Measurements from ENCODE around the gene VCAN.
"Not testable (repeated sequence)": the region's sequence is repeated elsewhere in the genome, so short reads cannot be mapped to it uniquely, and the experiment has no call there.

Gene VCAN

DNA sequence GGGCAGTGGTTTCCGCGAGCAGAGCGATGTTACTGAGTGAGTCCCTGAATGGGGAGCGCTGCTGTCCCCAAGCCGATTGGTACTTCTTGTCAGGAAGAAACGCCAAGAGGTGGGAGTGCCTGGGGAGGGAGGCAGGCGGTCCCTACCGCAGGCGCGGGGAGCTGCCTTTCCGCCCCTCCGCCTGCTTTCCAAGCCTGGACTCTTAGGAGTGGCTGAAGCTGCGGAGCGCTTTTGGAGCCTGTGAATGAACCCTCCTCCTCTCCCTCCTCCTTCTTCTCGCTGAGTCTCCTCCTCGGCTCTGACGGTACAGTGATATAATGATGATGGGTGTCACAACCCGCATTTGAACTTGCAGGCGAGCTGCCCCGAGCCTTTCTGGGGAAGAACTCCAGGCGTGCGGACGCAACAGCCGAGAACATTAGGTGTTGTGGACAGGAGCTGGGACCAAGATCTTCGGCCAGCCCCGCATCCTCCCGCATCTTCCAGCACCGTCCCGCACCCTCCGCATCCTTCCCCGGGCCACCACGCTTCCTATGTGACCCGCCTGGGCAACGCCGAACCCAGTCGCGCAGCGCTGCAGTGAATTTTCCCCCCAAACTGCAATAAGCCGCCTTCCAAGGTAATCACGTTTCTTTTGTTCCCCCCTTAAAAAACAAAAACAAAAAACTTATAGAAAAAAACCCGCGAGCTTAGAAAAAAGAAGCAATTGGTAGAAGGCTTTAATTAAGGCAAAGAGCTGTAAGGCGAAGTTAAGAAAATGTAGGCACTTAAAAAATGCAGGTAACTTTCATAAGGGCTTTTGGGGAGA, at the start of gene VCAN:
Gene VCAN (plus strand): TSS at position 340 of the 808 bp plus-strand sequence. CDS start 11,775 bp downstream, outside the sequence.
- TF ChIP-seq POLR2A (IDR thresholded peaks at IDR 0.05; ENCODE audit: low read length) = no peak
- TF ChIP-seq GATA1 (IDR thresholded peaks at IDR 0.05; ENCODE audit: low read depth, low read length) = no peak
- peak in 1 of 2 experiments; percentile 15 for DNase-seq

- TF ChIP-seq GATA1 (IDR thresholded peaks at IDR 0.05; ENCODE audit: low read depth, low read length) (no peak), POLR2A (IDR thresholded peaks at IDR 0.05; ENCODE audit: low read length) (no peak)
- no peak for DNase-seq
These were observed 49.3 kb upstream of the VCAN start for GRCh38 chr5:83422284-83422683.

GRCh38 chr5:83426855-83427254, 44.7 kb upstream of the VCAN start:
- TF ChIP-seq POLR2A (IDR thresholded peaks at IDR 0.05; ENCODE audit: low read length) (no peak), GATA1 (IDR thresholded peaks at IDR 0.05; ENCODE audit: low read depth, low read length) (no peak)
- no peak for DNase-seq

DNA sequence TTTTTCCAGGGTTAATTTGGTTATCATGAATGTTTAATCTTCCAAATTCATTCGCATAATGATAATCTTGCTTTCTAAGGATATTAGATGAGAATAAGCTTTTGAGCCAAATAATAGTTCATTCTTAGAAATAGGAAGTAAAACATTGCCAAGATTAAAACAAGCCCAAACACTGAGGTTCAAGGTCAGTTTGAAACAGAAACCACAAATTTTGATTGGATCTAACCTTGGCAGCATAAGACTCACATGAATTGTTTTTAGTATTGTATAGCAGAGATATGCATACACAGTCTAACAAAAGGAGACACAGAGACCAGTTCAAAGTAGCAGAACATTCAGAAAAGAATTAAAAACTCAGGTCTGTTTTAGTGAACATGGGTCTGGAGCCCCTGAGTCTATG, 43.4 kb upstream of the VCAN start:
- TF ChIP-seq GATA1 (IDR thresholded peaks at IDR 0.05; ENCODE audit: low read depth, low read length) (no peak), POLR2A (IDR thresholded peaks at IDR 0.05; ENCODE audit: low read length) (no peak)
- no peak for DNase-seq

DNA sequence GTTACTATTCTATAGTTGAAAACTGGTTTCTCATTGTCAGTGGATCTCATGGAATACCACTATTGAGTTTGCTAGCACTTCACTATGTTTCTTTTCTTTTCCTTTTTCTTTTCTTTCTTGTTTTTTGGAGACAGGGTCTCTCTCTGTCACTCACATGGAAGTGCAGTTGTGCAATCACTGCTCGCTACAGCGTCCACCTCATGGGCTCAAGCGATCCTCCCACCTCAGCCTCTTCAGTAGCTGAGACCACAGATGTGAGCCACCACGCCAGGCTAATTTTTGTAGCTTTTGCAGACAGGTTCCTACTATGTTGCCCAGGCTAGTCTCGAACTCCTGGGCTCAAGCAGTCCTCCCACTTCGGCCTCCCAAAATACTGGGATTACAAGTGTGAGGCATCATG, 42.7 kb upstream of the VCAN start:
- TF ChIP-seq GATA1 (IDR thresholded peaks at IDR 0.05; ENCODE audit: low read depth, low read length) (no peak), POLR2A (IDR thresholded peaks at IDR 0.05; ENCODE audit: low read length) (no peak)
- no peak for DNase-seq

GRCh38 chr5:83430130-83431010, 41.2 kb upstream of the VCAN start:
- TF ChIP-seq GATA1 (IDR thresholded peaks at IDR 0.05; ENCODE audit: low read depth, low read length) = no peak
- TF ChIP-seq POLR2A (IDR thresholded peaks at IDR 0.05; ENCODE audit: low read length) = no peak
- peak; percentile 68 to 74 for DNase-seq

- DNase-seq = no peak
- no peak for TF ChIP-seq GATA1 (IDR thresholded peaks at IDR 0.05; ENCODE audit: low read depth, low read length)
- TF ChIP-seq POLR2A (IDR thresholded peaks at IDR 0.05; ENCODE audit: low read length) = no peak
These were observed 37.7 kb upstream of the VCAN start for GRCh38 chr5:83433891-83434290.

DNA sequence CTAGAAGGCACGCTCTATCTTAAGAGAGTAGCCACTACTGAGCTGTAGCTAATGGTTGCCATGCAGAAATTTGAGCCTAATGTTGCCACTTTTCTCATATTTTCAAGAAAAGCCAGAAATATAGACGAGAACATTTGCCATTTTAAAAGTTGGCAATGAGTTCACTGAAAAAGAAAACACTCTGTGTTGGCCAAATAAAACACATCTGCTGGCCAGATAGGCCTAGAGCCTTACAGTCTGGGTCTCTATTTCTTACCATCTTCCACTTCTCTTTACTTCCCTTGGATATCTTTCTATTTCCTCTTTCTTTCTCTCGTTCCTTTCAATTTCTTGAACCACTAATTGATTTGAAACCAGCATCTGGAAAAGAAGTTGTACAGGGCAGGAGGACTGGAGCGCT, 36.6 kb upstream of the VCAN start:
- no peak for TF ChIP-seq POLR2A (IDR thresholded peaks at IDR 0.05; ENCODE audit: low read length)
- TF ChIP-seq GATA1 (IDR thresholded peaks at IDR 0.05; ENCODE audit: low read depth, low read length) = no peak
- no peak for DNase-seq

DNA sequence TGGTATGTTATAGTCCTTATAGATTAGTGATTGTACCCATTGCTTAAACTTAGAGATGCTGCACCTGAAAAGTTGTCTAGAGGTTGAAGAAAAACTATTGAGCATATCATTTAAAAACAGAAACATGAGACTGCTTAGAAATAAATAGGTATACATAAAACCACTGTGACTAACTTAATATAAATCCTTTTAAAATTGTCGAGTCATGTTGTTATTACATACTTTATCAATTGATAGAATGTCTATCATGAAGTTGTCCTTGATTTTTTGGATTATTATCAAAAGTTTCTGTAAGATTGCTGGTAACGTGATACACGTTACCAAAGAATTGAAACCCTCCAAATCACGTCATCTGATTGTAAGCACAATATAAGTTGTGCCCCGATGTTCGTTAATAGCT, 35.3 kb upstream of the VCAN start:
- no peak for DNase-seq
- TF ChIP-seq POLR2A (IDR thresholded peaks at IDR 0.05; ENCODE audit: low read length) (no peak), GATA1 (IDR thresholded peaks at IDR 0.05; ENCODE audit: low read depth, low read length) (no peak)

- DNase-seq = not testable (repeated sequence)
These were observed 33.8 kb upstream of the VCAN start for GRCh38 chr5:83437697-83438096.

DNA sequence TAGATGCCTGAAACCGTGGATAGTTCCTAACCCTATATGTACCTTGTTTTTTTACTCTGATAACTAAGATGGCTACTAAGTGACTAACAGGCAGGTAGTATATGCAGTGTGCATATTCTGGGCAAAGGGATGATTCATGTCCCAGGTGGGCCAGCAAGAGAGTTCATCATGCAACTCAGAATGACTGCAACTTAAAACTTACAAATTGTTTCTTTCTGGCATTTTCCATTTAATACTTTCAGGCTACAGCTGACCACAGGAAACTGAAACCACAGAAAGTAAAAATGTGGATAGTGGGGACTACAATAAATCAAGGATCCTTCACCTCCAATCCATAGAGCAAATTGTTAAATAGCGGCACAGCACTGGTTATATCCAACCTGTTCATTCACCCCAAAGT, 30.7 kb upstream of the VCAN start:
- no peak for DNase-seq
- no peak for TF ChIP-seq POLR2A (IDR thresholded peaks at IDR 0.05; ENCODE audit: low read length)
- no peak for TF ChIP-seq GATA1 (IDR thresholded peaks at IDR 0.05; ENCODE audit: low read depth, low read length)

- TF ChIP-seq GATA1 (IDR thresholded peaks at IDR 0.05; ENCODE audit: low read depth, low read length) (no peak), POLR2A (IDR thresholded peaks at IDR 0.05; ENCODE audit: low read length) (no peak)
- no peak for DNase-seq
These were observed 29.8 kb upstream of the VCAN start for GRCh38 chr5:83441747-83442146.

DNA sequence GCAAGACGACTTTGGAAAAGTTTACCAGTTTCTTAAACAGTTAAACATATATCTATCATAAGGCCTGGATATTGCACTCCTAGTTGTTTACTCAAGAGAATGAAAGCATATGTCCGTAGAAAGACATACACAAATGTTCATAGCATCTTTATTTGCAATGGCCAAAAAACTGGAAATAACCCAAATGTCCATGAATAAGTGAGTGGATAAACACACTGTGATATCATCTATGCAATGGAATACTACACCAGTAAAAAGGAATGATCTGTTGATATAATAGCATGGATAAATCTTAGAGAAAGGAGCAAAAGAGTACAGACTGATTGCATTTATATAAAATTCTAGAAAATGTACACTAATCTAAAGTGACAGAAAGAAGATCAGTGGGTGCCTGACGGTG, 28.0 kb upstream of the VCAN start:
- TF ChIP-seq POLR2A (IDR thresholded peaks at IDR 0.05; ENCODE audit: low read length) = no peak
- no peak for TF ChIP-seq GATA1 (IDR thresholded peaks at IDR 0.05; ENCODE audit: low read depth, low read length)

GRCh38 chr5:83444445-83444844, 27.1 kb upstream of the VCAN start:
- TF ChIP-seq POLR2A (IDR thresholded peaks at IDR 0.05; ENCODE audit: low read length) (no peak), GATA1 (IDR thresholded peaks at IDR 0.05; ENCODE audit: low read depth, low read length) (no peak)
- no peak for DNase-seq

More for the DNA sequence above, 28.0 kb upstream of the VCAN start:
- DNase-seq = no peak

Measured in erythroblast (primary cell).